Activated naive CD4-positive, alpha-beta T cell treated with anti-CD3 and anti-CD28 coated beads, Interleukin-2, amount 10 ng/mL, durations not matched to agents 7 days and 5 days (primary cell): ENCODE results near the gene SHCBP1L.
"Not testable (repeated sequence)": the region's sequence is repeated elsewhere in the genome, so short reads cannot be mapped to it uniquely, and the experiment has no call there.

Source experiments
- CTCF ChIA-PET: fragments of 350-600 bp; sonication (Branson Sonifier 250); formaldehyde crosslinking; loops from one replicate; lab custom pipeline; 2021; ENCODE audit warnings: antibody characterized with exemption; lab: Charles Lee
- DNase-seq: peaks from one replicate; pipeline ENCODE4 v3.0.0-alpha.2; 2020
- H3K27ac Mint-ChIP-seq: one replicate; pipeline ENCODE4 v1.8.0; 2021; ENCODE audit warnings: mild to moderate bottlenecking, moderate library complexity, mixed read lengths
- H3K27me3 Mint-ChIP-seq: one replicate; pipeline ENCODE4 v1.8.0; 2021; ENCODE audit warnings: mild to moderate bottlenecking, mixed read lengths
- H3K36me3 Mint-ChIP-seq: one replicate; pipeline ENCODE4 v1.8.0; 2021; ENCODE audit warnings: mixed read lengths
- H3K4me1 Mint-ChIP-seq: one replicate; pipeline ENCODE4 v1.8.0; 2021; ENCODE audit warnings: mixed read lengths
- H3K4me3 Mint-ChIP-seq: one replicate; pipeline ENCODE4 v1.8.0; 2021; ENCODE audit warnings: mild to moderate bottlenecking, moderate library complexity, mixed read lengths
- H3K9me3 Mint-ChIP-seq: one replicate; pipeline ENCODE4 v1.8.0; 2021; ENCODE audit warnings: mixed read lengths

The SHCBP1L gene

GRCh38 chr1:182955596-182956588, 2.9 kb upstream of the SHCBP1L start:
- Mint-ChIP-seq H3K36me3 (no peaks in the 10 kb centered on the region), H3K27ac (no peak overlapping the region), H3K27me3 (peaks cover 59% of the 10 kb centered on the region), H3K4me1 (no peaks in the 10 kb centered on the region), H3K4me3 (no peak overlapping the region), H3K9me3 (no peaks in the 10 kb centered on the region)
- CTCF ChIA-PET, result interaction anchor here (0.7 kb wide), 1 partner anchor 77 kb away, joined by 4 read pairs; no protein-coding TSS in a partner anchor
- DNase-seq, result no peak

- H3K4me1 Mint-ChIP-seq, result no peaks in the 10 kb centered on the region
- no peaks in the 10 kb centered on the region for H3K36me3 Mint-ChIP-seq
- CTCF ChIA-PET, result interaction anchor here (0.8 kb wide), 1 partner anchor 13 kb away, joined by 4 read pairs; no protein-coding TSS in a partner anchor
- H3K27me3 Mint-ChIP-seq, result peaks cover 50% of the 10 kb centered on the region
- H3K27ac Mint-ChIP-seq, result no peak overlapping the region
- no peak for DNase-seq
- H3K9me3 Mint-ChIP-seq, result no peaks in the 10 kb centered on the region
- no peak overlapping the region for H3K4me3 Mint-ChIP-seq
Measured at GRCh38 chr1:182953826-182954225, 860 bp upstream of the SHCBP1L start.

- H3K27me3 Mint-ChIP-seq, result peaks cover 14% of the 10 kb centered on the region
- CTCF ChIA-PET, result interaction anchor here (0.6 kb wide), 1 partner anchor 9 kb away, joined by 3 read pairs; no protein-coding TSS in a partner anchor
Measured at GRCh38 chr1:182943336-182943735, 9.6 kb downstream of the SHCBP1L start.

GRCh38 chr1:182942145-182942544, 10.8 kb downstream of the SHCBP1L start:
- H3K4me1 Mint-ChIP-seq, CTCF ChIA-PET, H3K9me3 Mint-ChIP-seq, H3K27ac Mint-ChIP-seq, H3K36me3 Mint-ChIP-seq, DNase-seq, H3K4me3 Mint-ChIP-seq: not testable (repeated sequence)
- H3K27me3 Mint-ChIP-seq, result peaks cover 20% of the 10 kb centered on the region

More at GRCh38 chr1:182943336-182943735, 9.6 kb downstream of the SHCBP1L start:
- not testable (repeated sequence) for DNase-seq, H3K4me3 Mint-ChIP-seq, H3K4me1 Mint-ChIP-seq, H3K36me3 Mint-ChIP-seq, H3K9me3 Mint-ChIP-seq, H3K27ac Mint-ChIP-seq

GRCh38 chr1:182939413-182939812, 13.6 kb downstream of the SHCBP1L start:
- no peaks in the 10 kb centered on the region for H3K36me3 Mint-ChIP-seq
- H3K4me1 Mint-ChIP-seq, result no peaks in the 10 kb centered on the region
- H3K4me3 Mint-ChIP-seq, result no peak overlapping the region
- DNase-seq, result no peak
- H3K27ac Mint-ChIP-seq, result no peak overlapping the region
- no peaks in the 10 kb centered on the region for H3K9me3 Mint-ChIP-seq
- peaks cover 20% of the 10 kb centered on the region for H3K27me3 Mint-ChIP-seq
- CTCF ChIA-PET, result no interaction called here

- no peak overlapping the region for H3K4me3 Mint-ChIP-seq
- H3K27ac Mint-ChIP-seq, result no peak overlapping the region
- CTCF ChIA-PET, result no interaction called here
- no peaks in the 10 kb centered on the region for H3K36me3 Mint-ChIP-seq
- no peak for DNase-seq
- no peaks in the 10 kb centered on the region for H3K4me1 Mint-ChIP-seq
- H3K27me3 Mint-ChIP-seq, result peaks cover 8% of the 10 kb centered on the region
- no peaks in the 10 kb centered on the region for H3K9me3 Mint-ChIP-seq
Measured at GRCh38 chr1:182935716-182936115, 17.2 kb downstream of the SHCBP1L start.

DNA sequence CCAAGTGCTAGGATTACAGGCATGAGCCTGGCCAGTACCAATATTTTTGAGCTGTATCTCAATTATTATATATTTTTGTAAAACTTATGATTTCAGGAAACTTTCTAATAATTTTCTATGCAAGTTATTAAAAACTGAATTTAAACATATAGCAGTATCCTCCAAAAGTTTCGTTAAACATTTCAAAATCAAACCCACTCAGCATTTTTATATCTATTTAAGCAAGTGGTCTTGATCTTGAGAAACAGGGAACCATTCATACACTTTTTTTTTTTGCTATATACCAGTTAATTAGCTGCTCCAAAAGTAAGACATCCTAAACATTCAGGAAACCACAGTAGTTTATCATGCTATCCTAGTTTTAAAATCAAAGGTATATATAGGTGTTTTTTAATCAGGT, 22.0 kb downstream of the SHCBP1L start:
- CTCF ChIA-PET, result interaction anchor here (0.6 to 0.7 kb wide), 2 partner anchors 36 to 463 kb away, joined by 3 to 4 read pairs; no protein-coding TSS in a partner anchor
- Mint-ChIP-seq H3K27ac (no peak overlapping the region), H3K27me3 (no peaks in the 10 kb centered on the region), H3K9me3 (no peaks in the 10 kb centered on the region), H3K4me3 (no peak overlapping the region), H3K36me3 (no peaks in the 10 kb centered on the region), H3K4me1 (no peaks in the 10 kb centered on the region)
- DNase-seq, result no peak

DNA sequence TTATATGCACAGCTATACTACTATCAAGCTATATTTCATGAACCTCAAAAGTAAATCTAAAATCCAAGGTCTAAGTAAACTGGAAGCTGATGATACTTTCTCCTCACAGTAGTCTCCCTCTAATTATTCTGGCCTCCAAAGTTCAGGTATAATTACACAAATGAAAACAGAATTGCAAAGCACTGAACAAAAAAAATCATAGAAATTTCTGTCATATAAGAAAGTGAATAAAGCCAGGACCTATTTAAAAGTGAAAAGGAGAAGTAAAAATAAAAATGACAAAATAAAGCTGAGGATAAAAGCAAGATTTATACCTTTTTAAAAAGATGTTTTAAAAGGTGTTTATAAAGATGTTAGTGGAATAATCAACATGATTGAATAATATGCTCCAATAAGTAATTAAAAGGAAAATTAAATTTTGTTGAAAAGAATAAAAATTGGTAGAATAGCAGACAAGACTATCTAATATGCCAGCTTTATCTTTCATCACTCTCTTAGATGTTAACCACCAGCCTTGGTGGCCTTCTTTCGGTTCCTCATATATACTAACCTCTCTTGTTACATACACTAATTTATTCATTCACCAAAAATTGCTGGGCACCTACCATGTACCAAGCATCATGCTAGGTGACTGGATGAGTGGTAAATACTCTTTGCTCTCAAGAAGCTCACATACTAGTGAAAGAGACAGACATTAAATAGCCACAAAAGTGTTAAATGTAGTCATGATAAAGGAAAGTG, 25.1 kb downstream of the SHCBP1L start:
- no peak overlapping the region for H3K27ac Mint-ChIP-seq
- CTCF ChIA-PET, result no interaction called here

GRCh38 chr1:182925661-182926060, 27.3 kb downstream of the SHCBP1L start:
- no peaks in the 10 kb centered on the region for H3K4me1 Mint-ChIP-seq
- CTCF ChIA-PET, result no interaction called here
- H3K36me3 Mint-ChIP-seq, result no peaks in the 10 kb centered on the region
- H3K27me3 Mint-ChIP-seq, result peaks cover 18% of the 10 kb centered on the region
- DNase-seq, result no peak
- no peaks in the 10 kb centered on the region for H3K9me3 Mint-ChIP-seq
- no peak overlapping the region for H3K4me3 Mint-ChIP-seq
- H3K27ac Mint-ChIP-seq, result no peak overlapping the region

More for the DNA sequence above, 25.1 kb downstream of the SHCBP1L start:
- H3K9me3 Mint-ChIP-seq, result no peaks in the 10 kb centered on the region
- H3K27me3 Mint-ChIP-seq, result peaks cover 14% of the 10 kb centered on the region
- no peaks in the 10 kb centered on the region for H3K36me3 Mint-ChIP-seq
- no peaks in the 10 kb centered on the region for H3K4me1 Mint-ChIP-seq
- no peak overlapping the region for H3K4me3 Mint-ChIP-seq
- DNase-seq, result no peak

DNA sequence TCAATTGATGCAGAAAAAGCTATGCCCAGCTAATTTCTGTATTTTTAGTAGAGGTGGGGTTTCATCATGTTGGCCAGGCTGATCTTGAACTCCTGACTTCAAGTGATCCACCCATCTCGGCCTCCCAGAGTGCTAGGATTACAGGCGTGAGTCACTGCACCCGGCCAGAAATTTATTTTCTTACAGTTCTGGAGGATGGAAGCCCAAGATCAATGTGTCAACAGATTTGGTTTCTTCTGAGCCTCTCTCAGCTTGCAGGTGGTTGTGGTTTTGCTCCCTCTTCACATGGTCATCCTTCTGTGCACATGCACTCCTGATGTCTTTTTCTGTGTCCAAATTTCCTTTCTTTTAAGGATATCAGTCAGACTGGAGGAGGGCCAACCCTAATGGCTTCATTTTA, 35.6 kb downstream of the SHCBP1L start:
- CTCF ChIA-PET, result no interaction called here
- DNase-seq, result no peak
- H3K27ac Mint-ChIP-seq, result no peak overlapping the region
- H3K9me3 Mint-ChIP-seq, result no peaks in the 10 kb centered on the region
- H3K27me3 Mint-ChIP-seq, result peaks cover 12% of the 10 kb centered on the region
- H3K4me3 Mint-ChIP-seq, result no peak overlapping the region
- H3K36me3 Mint-ChIP-seq, result no peaks in the 10 kb centered on the region
- H3K4me1 Mint-ChIP-seq, result no peaks in the 10 kb centered on the region

DNA sequence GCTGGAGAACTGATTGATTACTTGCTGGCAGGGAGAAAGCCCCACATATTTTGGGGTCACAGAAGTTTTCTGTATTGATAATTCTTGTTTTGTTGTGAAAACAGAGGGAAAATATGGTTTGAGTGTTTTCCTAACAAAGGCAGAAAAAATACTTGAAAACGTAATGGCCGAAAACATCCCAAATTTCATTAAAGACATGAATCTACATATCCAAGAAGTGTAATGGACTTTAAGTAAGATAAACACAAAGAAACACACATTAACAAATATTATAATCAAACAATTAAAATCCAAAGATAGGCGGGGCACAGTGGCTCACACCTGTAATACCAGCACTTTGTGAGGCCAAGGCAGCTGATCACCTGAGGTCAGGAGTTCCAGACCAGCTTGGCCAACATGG, 39.6 kb downstream of the SHCBP1L start:
- no peak overlapping the region for H3K4me3 Mint-ChIP-seq
- H3K4me1 Mint-ChIP-seq, result no peaks in the 10 kb centered on the region
- H3K36me3 Mint-ChIP-seq, result no peaks in the 10 kb centered on the region
- H3K27me3 Mint-ChIP-seq, result peaks cover 7% of the 10 kb centered on the region
- no peak overlapping the region for H3K27ac Mint-ChIP-seq
- CTCF ChIA-PET, result no interaction called here
- no peaks in the 10 kb centered on the region for H3K9me3 Mint-ChIP-seq
- DNase-seq, result no peak

DNA sequence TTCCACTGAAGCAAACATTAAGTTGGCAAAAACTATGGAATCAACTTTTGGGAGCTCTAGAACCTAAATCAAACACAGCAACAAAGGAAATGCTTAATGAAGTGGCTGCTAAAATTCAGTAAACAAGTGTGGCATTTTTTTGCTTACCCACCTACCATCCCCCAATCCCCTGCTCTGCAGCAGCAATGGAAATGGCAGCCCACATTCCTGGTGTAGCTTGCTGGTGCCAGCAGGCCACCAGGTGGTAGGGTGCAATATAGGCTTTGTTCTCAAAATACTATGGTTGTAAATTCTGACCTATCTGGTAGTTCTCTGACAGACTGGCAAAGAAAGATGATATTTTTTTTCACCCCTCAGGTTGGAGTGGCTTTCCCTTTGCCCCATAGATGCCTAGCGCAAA, 42.8 kb downstream of the SHCBP1L start:
- no peak for DNase-seq
- H3K9me3 Mint-ChIP-seq, result no peaks in the 10 kb centered on the region
- CTCF ChIA-PET, result interaction anchor here (1.4 kb wide), 1 partner anchor 11 kb away, joined by 4 read pairs; no protein-coding TSS in a partner anchor
- H3K27me3 Mint-ChIP-seq, result peaks cover 4% of the 10 kb centered on the region
- H3K4me3 Mint-ChIP-seq, result no peak overlapping the region
- H3K4me1 Mint-ChIP-seq, result no peaks in the 10 kb centered on the region
- H3K36me3 Mint-ChIP-seq, result no peaks in the 10 kb centered on the region
- H3K27ac Mint-ChIP-seq, result no peak overlapping the region

DNA sequence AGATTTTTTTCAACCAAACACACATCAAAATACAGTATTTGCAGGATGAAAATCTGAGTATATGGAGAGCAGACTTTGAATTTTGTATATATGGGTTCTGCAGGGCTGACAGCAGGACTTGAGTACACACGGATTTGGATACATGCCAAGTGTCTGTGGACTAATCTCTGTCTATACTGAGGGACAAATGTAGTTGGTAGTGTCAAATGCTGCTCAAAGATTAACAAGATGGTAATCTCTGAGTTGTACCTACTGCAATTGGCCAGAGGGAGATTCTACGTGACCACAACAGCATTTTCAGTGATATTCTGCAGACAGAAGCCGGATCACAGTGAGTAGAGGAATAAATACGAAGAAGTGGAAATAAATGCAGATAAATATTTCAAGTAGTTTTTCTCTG, 43.4 kb downstream of the SHCBP1L start:
- Mint-ChIP-seq H3K9me3 (no peaks in the 10 kb centered on the region), H3K27me3 (peaks cover 4% of the 10 kb centered on the region), H3K27ac (no peak overlapping the region), H3K4me1 (no peaks in the 10 kb centered on the region), H3K36me3 (no peaks in the 10 kb centered on the region), H3K4me3 (no peak overlapping the region)
- CTCF ChIA-PET, result no interaction called here
- DNase-seq, result no peak

DNA sequence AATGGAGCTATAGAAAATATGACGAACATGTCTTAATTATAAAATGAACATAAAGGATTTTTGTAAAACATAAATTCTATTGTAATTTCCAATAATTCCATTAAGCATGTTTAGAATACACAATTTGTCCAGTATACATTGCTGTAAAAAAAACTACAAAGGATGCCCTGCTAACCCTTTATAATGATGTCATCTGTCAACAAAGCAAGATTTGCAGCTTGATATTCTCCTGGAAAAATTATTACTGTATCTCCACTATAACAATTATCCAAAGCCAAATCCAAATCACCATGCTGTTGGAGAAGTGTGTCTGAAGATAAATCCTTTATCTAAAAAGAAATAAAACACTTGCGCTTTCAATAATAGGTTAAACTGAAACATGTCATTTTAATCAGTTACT, 47.6 kb downstream of the SHCBP1L start:
- no peak overlapping the region for H3K27ac Mint-ChIP-seq
- no peak for DNase-seq
- CTCF ChIA-PET, result no interaction called here
- no peaks in the 10 kb centered on the region for H3K27me3 Mint-ChIP-seq
- H3K4me3 Mint-ChIP-seq, result no peak overlapping the region
- H3K9me3 Mint-ChIP-seq, result no peaks in the 10 kb centered on the region
- H3K36me3 Mint-ChIP-seq, result no peaks in the 10 kb centered on the region
- no peaks in the 10 kb centered on the region for H3K4me1 Mint-ChIP-seq
